Activated effector memory CD4-positive, alpha-beta T cell treated with Interleukin-2 at 50 U/mL for 16 hours (primary cell): Measurements from ENCODE around the gene MORC1.

Experiments used
- DNase-seq: peaks from one replicate; pipeline ENCODE4 v3.0.0-alpha.2; 2020

MORC1 gene

GRCh38 chr3:108936924-108937689 lies 180.8 kb downstream of the MORC1 start:
- DNase-seq, result no peak

GRCh38 chr3:108931035-108931434 lies 186.9 kb downstream of the MORC1 start:
- DNase-seq, result no peak

GRCh38 chr3:108918866-108919265 lies 199.1 kb downstream of the MORC1 start:
- DNase-seq, result no peak

- peak; percentile 43 for DNase-seq
Measured at GRCh38 chr3:108914774-108915641, 202.9 kb downstream of the MORC1 start.

- DNase-seq, result no peak
Measured at GRCh38 chr3:108909799-108910198, 208.1 kb downstream of the MORC1 start.
